Trophoblast cell (in vitro differentiated cells and primary cell): Measurements from ENCODE around the gene FITM2.
"Not testable (repeated sequence)": the region's sequence is repeated elsewhere in the genome, so short reads cannot be mapped to it uniquely, and the experiment has no call there.

ENCODE experiments used
- DNase-seq, 2 donors: peaks; one replicate each; pipeline ENCODE4 v3.0.0-alpha.2; 2016
- H2AFZ ChIP-seq: 2 replicates; pipeline ENCODE4 v1.6.1; 2013; ENCODE audit warnings: low read length, moderate library complexity, mild to moderate bottlenecking; ENCODE audit not compliant: insufficient read depth, poor library complexity
- H2AK5ac ChIP-seq: 2 replicates; pipeline ENCODE4 v1.6.1; 2013; ENCODE audit warnings: mild to moderate bottlenecking, low read length
- H2BK120ac ChIP-seq: 2 replicates; pipeline ENCODE4 v1.6.1; 2013; ENCODE audit warnings: low read length, mild to moderate bottlenecking, moderate library complexity; ENCODE audit not compliant: insufficient read depth, poor library complexity
- H2BK12ac ChIP-seq: 2 replicates; pipeline ENCODE4 v1.6.1; 2013; ENCODE audit warnings: mild to moderate bottlenecking, low read length, moderate library complexity
- H2BK5ac ChIP-seq: 2 replicates; pipeline ENCODE4 v1.6.1; 2013; ENCODE audit warnings: low read length, low read depth, moderate library complexity, mild to moderate bottlenecking; ENCODE audit not compliant: poor library complexity
- H3K14ac ChIP-seq: 2 replicates; pipeline ENCODE4 v1.6.1; 2013; ENCODE audit warnings: mild to moderate bottlenecking, low read length
- H3K18ac ChIP-seq: 2 replicates; pipeline ENCODE4 v1.6.1; 2013; ENCODE audit warnings: mild to moderate bottlenecking, low read length
- H3K23ac ChIP-seq: 2 replicates; pipeline ENCODE4 v1.6.1; 2013; ENCODE audit warnings: low read length
- H3K27ac ChIP-seq: 2 replicates; pipeline ENCODE4 v1.5.1; 2013; ENCODE audit warnings: low read depth, mild to moderate bottlenecking, inconsistent platforms, low read length, moderate library complexity
- H3K27me3 ChIP-seq: 2 replicates; pipeline ENCODE4 v1.6.1; 2013; ENCODE audit warnings: inconsistent platforms, mild to moderate bottlenecking, low read length, moderate library complexity; ENCODE audit not compliant: insufficient read depth
- H3K36me3 ChIP-seq, 2 experiments: 1 replicate in 1 of 2; 2 replicates in 1 of 2; pipeline ENCODE4 v1.6.1; 2013; ENCODE audit warnings: low read length in 2 of 2, mild to moderate bottlenecking in 2 of 2, moderate library complexity in 1 of 2; ENCODE audit not compliant: insufficient read depth in 2 of 2, control insufficient read depth in 1 of 2
- H3K4ac ChIP-seq: 2 replicates; pipeline ENCODE4 v1.6.1; 2013; ENCODE audit warnings: low read depth, mild to moderate bottlenecking, low read length, moderate library complexity
- H3K4me1 ChIP-seq, 2 experiments: 1 replicate in 1 of 2; 2 replicates in 1 of 2; pipeline ENCODE4 v1.6.1; 2013; ENCODE audit warnings: low read length in 2 of 2, mild to moderate bottlenecking in 2 of 2, moderate library complexity in 1 of 2; ENCODE audit not compliant: insufficient read depth in 2 of 2, control insufficient read depth in 1 of 2
- H3K4me2 ChIP-seq: 2 replicates; pipeline ENCODE4 v1.6.1; 2013; ENCODE audit warnings: inconsistent platforms, mild to moderate bottlenecking, low read length, moderate library complexity
- H3K4me3 ChIP-seq: 2 replicates; pipeline ENCODE4 v1.5.1; 2013; ENCODE audit warnings: mild to moderate bottlenecking, low read depth, low read length, inconsistent platforms
- H3K79me1 ChIP-seq: one replicate; pipeline ENCODE4 v1.6.1; 2013; ENCODE audit warnings: low read length
- H3K79me2 ChIP-seq: 2 replicates; pipeline ENCODE4 v1.6.1; 2013; ENCODE audit warnings: low read length, mild to moderate bottlenecking; ENCODE audit not compliant: control insufficient read depth, insufficient read depth, poor library complexity
- H3K9ac ChIP-seq: 2 replicates; pipeline ENCODE4 v1.6.1; 2013; ENCODE audit warnings: mild to moderate bottlenecking, low read length
- H3K9me3 ChIP-seq: 2 replicates; pipeline ENCODE4 v1.6.1; 2013; ENCODE audit warnings: low read depth, mild to moderate bottlenecking, control low read depth, inconsistent platforms, low read length; ENCODE audit not compliant: insufficient read depth
- H4K12ac ChIP-seq: 2 replicates; pipeline ENCODE4 v1.6.1; 2013; ENCODE audit warnings: low read depth, mild to moderate bottlenecking, low read length, moderate library complexity
- H4K8ac ChIP-seq: 2 replicates; pipeline ENCODE4 v1.6.1; 2013; ENCODE audit warnings: low read depth, mild to moderate bottlenecking, low read length, moderate library complexity
- H4K91ac ChIP-seq: one replicate; pipeline ENCODE4 v1.6.1; 2013; ENCODE audit warnings: low read depth, mild to moderate bottlenecking, low read length, moderate library complexity
- WGBS: extraction: QIAGEN DNeasy Blood & Tissue Kit; methylation state at CpG from one replicate; pipeline ENCODE4 v1.1.7; 2013; ENCODE audit warnings: missing lambda C conversion rate; ENCODE audit not compliant: insufficient read length, insufficient coverage; ENCODE audit errors: extremely low coverage; 5-methylcytosine and 5-hydroxymethylcytosine counted together

Gene FITM2

DNA sequence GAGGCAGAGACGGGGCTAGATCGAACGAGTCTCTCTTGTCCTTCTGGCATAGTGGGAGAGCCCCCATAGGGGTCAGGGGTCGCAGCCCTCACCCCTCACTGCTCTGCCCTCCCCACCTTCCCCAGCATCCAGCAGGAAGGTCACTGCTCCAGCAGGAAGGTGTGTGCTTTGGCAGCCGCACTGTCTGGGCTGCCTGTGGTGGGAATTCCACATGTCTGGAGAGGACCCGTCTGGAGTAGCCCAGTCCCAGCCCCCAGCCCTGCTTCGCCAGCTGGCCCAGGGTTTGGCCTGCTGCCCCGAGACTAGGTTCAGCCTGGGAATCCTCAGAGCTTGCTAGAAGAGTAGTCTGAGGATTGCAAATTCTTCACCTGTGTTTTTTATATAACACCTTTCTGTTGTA is 23.3 kb upstream of the FITM2 start:
- H2BK5ac ChIP-seq: no peak overlapping the region
- H2AFZ ChIP-seq: no peak overlapping the region
- no peaks in the 10 kb centered on the region for H3K27me3 ChIP-seq
- H4K12ac ChIP-seq: no peak overlapping the region
- H2BK120ac ChIP-seq: no peak overlapping the region
- H4K91ac ChIP-seq: no peak overlapping the region
- H3K9ac ChIP-seq: no peak overlapping the region
- H2BK12ac ChIP-seq: no peak overlapping the region
- no peak overlapping the region for H3K4me2 ChIP-seq
- no peak overlapping the region for H3K4ac ChIP-seq
- no CpG with 5 or more reads among the region's 8 CpGs for WGBS
- H4K8ac ChIP-seq: no peak overlapping the region
- no peak for DNase-seq
- H3K27ac ChIP-seq: no peak overlapping the region
- no peaks in the 10 kb centered on the region for H3K36me3 ChIP-seq
- H3K4me1 ChIP-seq: peaks cover 2 to 24% of the 10 kb centered on the region in 2 experiments
- peaks cover 2% of the 10 kb centered on the region for H3K79me1 ChIP-seq
- no peak overlapping the region for H2AK5ac ChIP-seq
- H3K9me3 ChIP-seq: no peaks in the 10 kb centered on the region
- H3K14ac ChIP-seq: no peak overlapping the region
- no peak overlapping the region for H3K23ac ChIP-seq
- no peak overlapping the region for H3K4me3 ChIP-seq
- H3K18ac ChIP-seq: no peak overlapping the region
- no peaks in the 10 kb centered on the region for H3K79me2 ChIP-seq

- Histone ChIP-seq H4K8ac (no peak overlapping the region), H4K12ac (no peak overlapping the region), H3K9ac (no peak overlapping the region), H3K4ac (no peak overlapping the region), H3K79me1 (peaks cover 5% of the 10 kb centered on the region), H3K18ac (no peak overlapping the region), H2AFZ (no peak overlapping the region), H3K9me3 (no peaks in the 10 kb centered on the region), H3K23ac (no peak overlapping the region), H3K4me2 (no peak overlapping the region), H3K27me3 (no peaks in the 10 kb centered on the region), H2AK5ac (no peak overlapping the region), H3K27ac (no peak overlapping the region), H2BK120ac (no peak overlapping the region), H2BK12ac (no peak overlapping the region), H2BK5ac (no peak overlapping the region), H3K4me3 (no peak overlapping the region), H3K4me1 (peaks cover 6 to 21% of the 10 kb centered on the region in 2 experiments), H4K91ac (no peak overlapping the region), H3K79me2 (no peaks in the 10 kb centered on the region), H3K14ac (no peak overlapping the region), H3K36me3 (no peaks in the 10 kb centered on the region)
- no peak for DNase-seq
- WGBS: no CpG with 5 or more reads among the region's 2 CpGs
These were observed 20.2 kb upstream of the FITM2 start for GRCh38 chr20:44331201-44331600.

GRCh38 chr20:44328428-44328827 is 17.4 kb upstream of the FITM2 start:
- no peak overlapping the region for H3K23ac ChIP-seq
- no peaks in the 10 kb centered on the region for H3K9me3 ChIP-seq
- H2AFZ ChIP-seq: no peak overlapping the region
- H3K14ac ChIP-seq: no peak overlapping the region
- H4K8ac ChIP-seq: no peak overlapping the region
- no peak overlapping the region for H3K9ac ChIP-seq
- H2BK5ac ChIP-seq: no peak overlapping the region
- no peak overlapping the region for H3K4ac ChIP-seq
- H3K4me2 ChIP-seq: no peak overlapping the region
- no peak overlapping the region for H3K4me3 ChIP-seq
- H3K4me1 ChIP-seq: peaks cover 4% of the 10 kb centered on the region in 2 experiments
- no peak overlapping the region for H2BK120ac ChIP-seq
- H3K36me3 ChIP-seq: no peaks in the 10 kb centered on the region
- H3K18ac ChIP-seq: no peak overlapping the region
- no peak overlapping the region for H4K12ac ChIP-seq
- DNase-seq: no peak
- WGBS: no CpG with 5 or more reads among the region's 4 CpGs
- H2BK12ac ChIP-seq: no peak overlapping the region
- no peak overlapping the region for H3K27ac ChIP-seq
- H3K79me1 ChIP-seq: peaks cover 3% of the 10 kb centered on the region
- no peak overlapping the region for H2AK5ac ChIP-seq
- H4K91ac ChIP-seq: no peak overlapping the region
- H3K79me2 ChIP-seq: no peaks in the 10 kb centered on the region
- H3K27me3 ChIP-seq: no peaks in the 10 kb centered on the region

DNA sequence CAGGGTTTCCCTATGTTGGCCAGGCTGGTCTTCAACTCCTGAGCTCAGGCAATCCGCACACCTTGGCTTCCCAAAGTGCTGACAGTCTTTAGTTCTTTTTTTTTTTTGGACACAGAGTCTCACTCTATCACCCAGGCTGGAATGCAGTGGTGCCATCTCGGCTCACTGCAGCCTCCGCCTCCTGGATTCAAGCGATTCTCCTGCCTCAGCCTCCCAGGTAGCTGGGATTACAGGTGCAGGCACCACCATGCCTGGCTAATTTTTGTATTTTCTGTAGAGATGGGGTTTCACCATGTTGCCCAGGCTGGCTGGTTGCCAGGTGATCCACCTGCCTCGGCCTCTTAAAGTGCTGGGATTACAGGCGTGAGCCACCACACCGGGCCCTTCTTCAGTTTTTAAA is 16.7 kb upstream of the FITM2 start:
- H3K4me2 ChIP-seq, H3K14ac ChIP-seq, H3K27ac ChIP-seq, H3K27me3 ChIP-seq, H3K23ac ChIP-seq, H4K12ac ChIP-seq, H3K9ac ChIP-seq, H3K4me3 ChIP-seq, H3K79me2 ChIP-seq, H3K36me3 ChIP-seq, H3K4ac ChIP-seq, H3K4me1 ChIP-seq, H3K9me3 ChIP-seq, H2BK120ac ChIP-seq, H4K8ac ChIP-seq, H3K79me1 ChIP-seq, H2AK5ac ChIP-seq, H2BK12ac ChIP-seq, H2AFZ ChIP-seq, DNase-seq, H2BK5ac ChIP-seq, H4K91ac ChIP-seq, H3K18ac ChIP-seq: not testable (repeated sequence)
- no CpG with 5 or more reads among the region's 7 CpGs for WGBS
